ENCODE data around the gene ZNF689.

ZNF689 gene

DNA sequence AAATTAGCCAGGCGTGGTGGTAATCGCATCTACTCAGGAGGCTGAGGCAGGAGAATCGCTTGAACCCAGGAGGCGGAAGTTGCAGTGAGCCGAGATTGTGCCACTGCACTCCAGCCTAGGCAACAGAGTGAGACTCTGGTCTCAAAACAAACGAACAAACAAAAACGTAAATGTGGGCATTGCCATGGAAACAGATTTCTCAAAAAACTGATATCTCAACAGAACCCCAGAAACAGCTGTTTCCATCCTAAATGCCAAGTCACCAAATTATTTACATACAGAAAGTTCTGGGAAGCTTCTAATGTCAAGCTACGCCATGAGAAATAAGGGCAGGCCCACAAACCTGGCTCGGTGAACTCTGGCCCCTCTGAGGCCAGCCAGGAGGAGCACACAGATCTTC, 16.0 kb upstream of the ZNF689 start:
- no peaks in the 10 kb centered on the region for H3K9me3 ChIP-seq (ENCODE audit: low read length)
- no peak overlapping the region for H3K4me3 ChIP-seq (ENCODE audit: low read depth, low read length, poor library complexity, severe bottlenecking)
- H3K4me1 ChIP-seq (ENCODE audit: insufficient read depth, low read length, severe bottlenecking), result peaks cover 3% of the 10 kb centered on the region
- H3K79me2 ChIP-seq (ENCODE audit: insufficient read depth, low read length), result no peaks in the 10 kb centered on the region
- H3F3A ChIP-seq (ENCODE audit: insufficient read depth, low read length), result no peaks in the 10 kb centered on the region
- no peak overlapping the region for H3K4me2 ChIP-seq (ENCODE audit: low read length)
- H4K20me1 ChIP-seq (ENCODE audit: insufficient read depth, low read length), result no peaks in the 10 kb centered on the region
- H3K9ac ChIP-seq (ENCODE audit: low read length), result no peak overlapping the region
- TF ChIP-seq, protein P1, sequence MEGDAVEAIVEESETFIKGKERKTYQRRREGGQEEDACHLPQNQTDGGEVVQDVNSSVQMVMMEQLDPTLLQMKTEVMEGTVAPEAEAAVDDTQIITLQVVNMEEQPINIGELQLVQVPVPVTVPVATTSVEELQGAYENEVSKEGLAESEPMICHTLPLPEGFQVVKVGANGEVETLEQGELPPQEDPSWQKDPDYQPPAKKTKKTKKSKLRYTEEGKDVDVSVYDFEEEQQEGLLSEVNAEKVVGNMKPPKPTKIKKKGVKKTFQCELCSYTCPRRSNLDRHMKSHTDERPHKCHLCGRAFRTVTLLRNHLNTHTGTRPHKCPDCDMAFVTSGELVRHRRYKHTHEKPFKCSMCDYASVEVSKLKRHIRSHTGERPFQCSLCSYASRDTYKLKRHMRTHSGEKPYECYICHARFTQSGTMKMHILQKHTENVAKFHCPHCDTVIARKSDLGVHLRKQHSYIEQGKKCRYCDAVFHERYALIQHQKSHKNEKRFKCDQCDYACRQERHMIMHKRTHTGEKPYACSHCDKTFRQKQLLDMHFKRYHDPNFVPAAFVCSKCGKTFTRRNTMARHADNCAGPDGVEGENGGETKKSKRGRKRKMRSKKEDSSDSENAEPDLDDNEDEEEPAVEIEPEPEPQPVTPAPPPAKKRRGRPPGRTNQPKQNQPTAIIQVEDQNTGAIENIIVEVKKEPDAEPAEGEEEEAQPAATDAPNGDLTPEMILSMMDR (IDR thresholded peaks at IDR 0.05; ENCODE audit: low read length), result no peak
- no peak for TF ChIP-seq EZH2 (IDR thresholded peaks at IDR 0.05; ENCODE audit: borderline replicate concordance, low read length)
- no peaks in the 10 kb centered on the region; the same call in 1 of the 2 replicates for H3K36me3 ChIP-seq (ENCODE audit: insufficient read depth, low read length)
- no peaks in the 10 kb centered on the region for H3K9me2 ChIP-seq (ENCODE audit: low read depth, low read length)
- peaks cover 4% of the 10 kb centered on the region; the same call in 1 of the 2 replicates for H3K27me3 ChIP-seq (ENCODE audit: insufficient read depth, low read length)
- H2AFZ ChIP-seq (ENCODE audit: low read length), result no peak overlapping the region; the same call in 1 of the 2 replicates
- H3K27ac ChIP-seq (ENCODE audit: low read depth, low read length, poor library complexity, severe bottlenecking), result no peak overlapping the region

- H3K9me2 ChIP-seq (ENCODE audit: low read depth, low read length), result no peaks in the 10 kb centered on the region
- no peaks in the 10 kb centered on the region for H3K9me3 ChIP-seq (ENCODE audit: low read length)
- no peak overlapping the region for H3K9ac ChIP-seq (ENCODE audit: low read length)
- no peak overlapping the region for H3K4me2 ChIP-seq (ENCODE audit: low read length)
- no peak overlapping the region for H2AFZ ChIP-seq (ENCODE audit: low read length)
- H3K79me2 ChIP-seq (ENCODE audit: insufficient read depth, low read length), result no peaks in the 10 kb centered on the region
- peaks cover 4% of the 10 kb centered on the region; the same call in 1 of the 2 replicates for H3K27me3 ChIP-seq (ENCODE audit: insufficient read depth, low read length)
- no peak for TF ChIP-seq EZH2 (IDR thresholded peaks at IDR 0.05; ENCODE audit: borderline replicate concordance, low read length)
- TF ChIP-seq, protein P1 (IDR thresholded peaks at IDR 0.05; ENCODE audit: low read length), result no peak
- H3K4me3 ChIP-seq (ENCODE audit: low read depth, low read length, poor library complexity, severe bottlenecking), result no peak overlapping the region
- no peak overlapping the region for H3K27ac ChIP-seq (ENCODE audit: low read depth, low read length, poor library complexity, severe bottlenecking)
- no peaks in the 10 kb centered on the region for H4K20me1 ChIP-seq (ENCODE audit: insufficient read depth, low read length)
- peaks cover 3% of the 10 kb centered on the region for H3K4me1 ChIP-seq (ENCODE audit: insufficient read depth, low read length, severe bottlenecking)
- no peaks in the 10 kb centered on the region; the same call in 1 of the 2 replicates for H3K36me3 ChIP-seq (ENCODE audit: insufficient read depth, low read length)
- H3F3A ChIP-seq (ENCODE audit: insufficient read depth, low read length), result no peaks in the 10 kb centered on the region
These were observed 13.5 kb upstream of the ZNF689 start for GRCh38 chr16:30623536-30624283.

DNA sequence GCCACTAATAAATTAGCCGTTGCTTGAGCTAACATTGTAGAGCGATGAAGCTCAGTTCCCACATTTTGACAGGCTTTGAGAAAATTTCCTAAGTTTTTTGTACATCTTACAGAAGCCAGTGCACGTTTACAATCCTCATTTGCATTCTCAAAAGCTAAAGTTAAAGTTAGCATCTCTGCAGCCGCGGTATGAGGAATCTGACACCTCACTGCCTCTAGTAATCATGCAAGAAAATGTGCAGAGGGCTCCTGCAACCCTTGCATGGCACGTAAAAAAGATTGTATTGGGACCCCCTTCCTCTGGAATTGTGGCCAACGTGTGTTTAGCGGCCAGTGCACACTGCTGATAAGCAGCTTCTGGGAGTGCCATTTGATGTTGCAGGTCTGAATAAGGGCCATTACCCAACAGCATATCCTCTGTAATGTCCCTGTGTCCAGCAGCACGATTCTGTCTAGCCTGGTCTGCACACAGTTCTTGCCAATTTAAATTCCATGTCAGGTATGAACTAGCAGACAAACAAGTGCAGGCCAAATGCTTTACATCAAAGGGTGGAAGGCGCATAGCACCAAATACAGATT, 12.4 kb upstream of the ZNF689 start:
- no peak overlapping the region for H2AFZ ChIP-seq (ENCODE audit: low read length)
- H3K9me2 ChIP-seq (ENCODE audit: low read depth, low read length), result no peaks in the 10 kb centered on the region
- H3K27ac ChIP-seq (ENCODE audit: low read depth, low read length, poor library complexity, severe bottlenecking), result no peak overlapping the region
- no peaks in the 10 kb centered on the region for H3F3A ChIP-seq (ENCODE audit: insufficient read depth, low read length)
- no peaks in the 10 kb centered on the region for H4K20me1 ChIP-seq (ENCODE audit: insufficient read depth, low read length)
- no peak overlapping the region for H3K4me3 ChIP-seq (ENCODE audit: low read depth, low read length, poor library complexity, severe bottlenecking)
- H3K9me3 ChIP-seq (ENCODE audit: low read length), result no peaks in the 10 kb centered on the region; the same call in 1 of the 2 replicates
- peaks cover 4% of the 10 kb centered on the region; the same call in 1 of the 2 replicates for H3K27me3 ChIP-seq (ENCODE audit: insufficient read depth, low read length)
- no peak for TF ChIP-seq EZH2 (IDR thresholded peaks at IDR 0.05; ENCODE audit: borderline replicate concordance, low read length)
- TF ChIP-seq, protein P1 (IDR thresholded peaks at IDR 0.05; ENCODE audit: low read length), result no peak
- no peaks in the 10 kb centered on the region for H3K79me2 ChIP-seq (ENCODE audit: insufficient read depth, low read length)
- no peaks in the 10 kb centered on the region for H3K4me1 ChIP-seq (ENCODE audit: insufficient read depth, low read length, severe bottlenecking)
- H3K4me2 ChIP-seq (ENCODE audit: low read length), result no peak overlapping the region
- no peaks in the 10 kb centered on the region; the same call in 1 of the 2 replicates for H3K36me3 ChIP-seq (ENCODE audit: insufficient read depth, low read length)
- no peak overlapping the region for H3K9ac ChIP-seq (ENCODE audit: low read length)
